Upper lobe of left lung (tissue), 6 donors: Measurements from ENCODE around the gene USP3. TPM values are rescaled to one million over a fixed set of nuclear protein-coding genes. Genes with fewer than 3 reads are reported as not detected.

Source experiments
- ATAC-seq, 2 donors: fragments of 200-7000 bp; cut with Tn5 transposase; one replicate each; pipeline ENCODE4 v1.9.1; 2022; ENCODE audit warnings: mild to moderate bottlenecking in 2 of 2, moderate library complexity in 2 of 2; ENCODE audit not compliant: low FRiP score in 2 of 2
- DNase-seq, 2 donors: peaks; one replicate each; pipeline ENCODE4 v3.0.0-alpha.2; 2019 to 2020
- H3K27ac ChIP-seq, 4 donors: fragments of 200-600 bp; sonication (generic); one replicate each; pipeline ENCODE4 v1.5.1; 2016 to 2019
- H3K27me3 ChIP-seq, 4 donors: fragments of 200-600 bp; sonication (generic); one replicate each; pipeline ENCODE4 v1.5.1; 2017 to 2019
- H3K36me3 ChIP-seq, 4 donors: fragments of 200-600 bp; sonication (generic); one replicate each; pipeline ENCODE4 v1.5.1; 2016 to 2019
- H3K4me1 ChIP-seq, 4 donors: fragments of 200-600 bp; sonication (generic); one replicate each; pipeline ENCODE4 v1.5.1; 2018 to 2019
- H3K4me3 ChIP-seq, 4 donors: fragments of 200-600 bp; sonication (generic); one replicate each; pipeline ENCODE4 v1.5.1; 2017 to 2019; ENCODE audit warnings: mild to moderate bottlenecking in 2 of 4, moderate library complexity in 1 of 4
- H3K9me3 ChIP-seq, 4 donors: fragments of 200-600 bp; sonication (generic); one replicate each; pipeline ENCODE4 v1.5.1; 2018 to 2019
- EP300 ChIP-seq, 4 donors: sonication (generic); formaldehyde crosslinking; IDR thresholded peaks; one replicate each; pipeline ENCODE4 v1.5.1; 2017; ENCODE audit warnings: antibody characterized with exemption in 4 of 4, control low read depth in 2 of 4
- POLR2A ChIP-seq, 4 donors: fragments of 450-650 bp; IDR thresholded peaks; one replicate each; pipeline ENCODE4 v1.5.1; 2016 to 2017; ENCODE audit warnings: antibody characterized with exemption in 4 of 4, mild to moderate bottlenecking in 2 of 4
- POLR2AphosphoS5 ChIP-seq, 2 donors: sonication (generic); formaldehyde crosslinking; IDR thresholded peaks; one replicate each; pipeline ENCODE4 v1.5.1; 2017; ENCODE audit warnings: antibody characterized with exemption in 2 of 2
- WGBS, 2 donors: methylation state at CpG; one replicate each; pipeline ENCODE4 v1.1.5; 2017 to 2018; 5-methylcytosine and 5-hydroxymethylcytosine counted together
- total RNA-seq, 6 donors: library from RNA; depleted of rRNA in 4 of 6; stranded (reverse); fragments of >200 nt in 4 of 6; gene quantifications; one replicate each; pipeline versions ENCODE4 v1.1.0 to v1.2.1, GENCODE V29; 2016 to 2021
- TF ChIP-seq, protein P1 (sequence below), 6 experiments: fragments of 450-650 bp in 4 of 6; fragments of 200-600 bp in 2 of 6; sonication (generic) in 2 of 6; IDR thresholded peaks; one replicate each; pipeline ENCODE4 v1.5.1; 2016 to 2019; ENCODE audit warnings: antibody characterized with exemption in 6 of 6
- donor health status: DM: no; HTN: no; CAD: no; lungs with moderate emphysema.
- donor health status: DM: no; HTN: yes; CAD: no; lungs with severe emphysema.

The USP3 gene
- total RNA-seq, 6 donors from 2014 or later: 45.7 to 87.0 (median 63.8) TPM

DNA sequence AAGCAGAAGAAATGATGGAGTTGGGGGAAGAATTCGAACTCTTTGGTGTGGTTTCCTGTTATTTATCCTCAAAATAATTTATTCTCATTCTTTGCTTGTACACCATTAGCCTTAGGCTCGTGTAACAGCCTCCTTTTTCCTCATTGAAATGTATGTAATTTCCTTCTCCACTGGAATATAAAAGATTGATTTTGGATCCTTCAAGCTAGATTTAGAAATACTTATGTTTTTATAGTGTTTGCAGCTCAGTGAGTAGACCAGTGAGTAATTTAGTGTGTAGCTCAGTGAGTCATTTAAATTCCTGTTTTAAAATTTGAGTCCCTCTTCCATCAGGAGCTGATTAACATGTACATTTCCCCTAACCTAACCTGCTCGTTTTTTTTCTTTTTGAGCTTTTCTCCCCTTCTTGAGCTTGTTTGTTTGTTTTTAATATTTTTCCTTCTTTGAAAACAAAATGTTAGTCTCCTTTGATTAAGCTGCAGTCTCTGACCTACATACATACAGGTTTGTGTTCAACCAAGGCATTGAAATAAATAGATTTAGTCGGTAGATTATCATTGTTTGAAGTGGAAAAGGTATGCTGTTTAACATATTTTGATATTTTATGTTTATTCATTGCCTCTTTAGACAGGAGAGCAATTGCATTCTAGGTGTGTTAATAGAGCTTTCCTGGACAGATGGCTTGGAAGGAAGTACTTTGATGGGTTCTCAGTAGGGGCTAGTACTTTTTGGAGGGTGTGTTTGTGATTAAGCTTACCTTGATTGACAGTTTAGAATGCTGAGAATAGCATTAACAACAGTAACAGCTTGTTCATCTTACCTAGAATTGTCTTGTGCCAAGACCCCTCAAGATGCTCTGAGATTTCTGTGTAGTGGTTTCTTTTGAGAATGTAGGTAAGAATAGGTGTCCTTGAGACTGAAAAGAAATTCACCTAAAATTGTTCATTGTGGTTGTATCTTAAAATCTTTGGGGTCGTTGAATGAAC, 5.9 kb downstream of the USP3 start:
- Histone ChIP-seq H3K9me3 (no peaks in the 10 kb centered on the region), H3K27me3 (no peaks in the 10 kb centered on the region), H3K4me3 (no peak overlapping the region), H3K36me3 (no peaks in the 10 kb centered on the region), H3K4me1 (peaks cover 66 to 81% (median 67%) of the 10 kb centered on the region in 4 donors), H3K27ac (peak overlapping the region in 1 of 4 donors; percentile 5)
- DNase-seq: no peak
- WGBS, 2 donors: 29 to 37% methylated on average over 5 of the region's 5 CpGs
- TF ChIP-seq POLR2A (IDR thresholded peaks at IDR 0.05) (no peak), POLR2AphosphoS5 (IDR thresholded peaks at IDR 0.05) (no peak), EP300 (IDR thresholded peaks at IDR 0.05) (no peak)
- TF ChIP-seq, protein P1, sequence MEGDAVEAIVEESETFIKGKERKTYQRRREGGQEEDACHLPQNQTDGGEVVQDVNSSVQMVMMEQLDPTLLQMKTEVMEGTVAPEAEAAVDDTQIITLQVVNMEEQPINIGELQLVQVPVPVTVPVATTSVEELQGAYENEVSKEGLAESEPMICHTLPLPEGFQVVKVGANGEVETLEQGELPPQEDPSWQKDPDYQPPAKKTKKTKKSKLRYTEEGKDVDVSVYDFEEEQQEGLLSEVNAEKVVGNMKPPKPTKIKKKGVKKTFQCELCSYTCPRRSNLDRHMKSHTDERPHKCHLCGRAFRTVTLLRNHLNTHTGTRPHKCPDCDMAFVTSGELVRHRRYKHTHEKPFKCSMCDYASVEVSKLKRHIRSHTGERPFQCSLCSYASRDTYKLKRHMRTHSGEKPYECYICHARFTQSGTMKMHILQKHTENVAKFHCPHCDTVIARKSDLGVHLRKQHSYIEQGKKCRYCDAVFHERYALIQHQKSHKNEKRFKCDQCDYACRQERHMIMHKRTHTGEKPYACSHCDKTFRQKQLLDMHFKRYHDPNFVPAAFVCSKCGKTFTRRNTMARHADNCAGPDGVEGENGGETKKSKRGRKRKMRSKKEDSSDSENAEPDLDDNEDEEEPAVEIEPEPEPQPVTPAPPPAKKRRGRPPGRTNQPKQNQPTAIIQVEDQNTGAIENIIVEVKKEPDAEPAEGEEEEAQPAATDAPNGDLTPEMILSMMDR (IDR thresholded peaks at IDR 0.05): no peak
- ATAC-seq: peak in 1 of 2 donors; percentile 47

DNA sequence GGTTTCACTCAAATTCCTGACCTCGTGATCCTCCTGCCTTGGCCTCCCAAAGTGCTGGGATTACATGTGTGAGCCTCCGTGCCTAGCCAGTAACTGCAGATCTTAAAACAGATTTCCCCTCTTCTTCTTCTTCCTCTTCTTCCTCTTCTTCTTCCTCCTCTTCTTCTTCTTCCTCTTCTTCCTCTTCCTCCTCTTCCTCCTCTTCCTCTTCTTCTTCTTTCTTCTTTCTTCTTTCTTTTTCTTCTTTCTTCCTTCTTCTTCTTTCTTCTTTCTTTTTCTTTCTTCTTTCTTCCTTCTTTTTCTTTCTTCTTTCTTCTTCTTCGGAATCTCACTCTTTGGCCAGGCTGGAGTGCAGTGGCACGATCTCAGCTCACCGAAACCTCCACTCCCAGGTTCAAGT, 7.8 kb downstream of the USP3 start:
- Histone ChIP-seq H3K4me1 (peaks cover 58 to 86% (median 67%) of the 10 kb centered on the region in 4 donors), H3K36me3 (no peaks in the 10 kb centered on the region), H3K27me3 (no peaks in the 10 kb centered on the region), H3K27ac (no peak overlapping the region), H3K4me3 (no peak overlapping the region), H3K9me3 (no peaks in the 10 kb centered on the region)
- TF ChIP-seq EP300 (IDR thresholded peaks at IDR 0.05) (no peak), POLR2AphosphoS5 (IDR thresholded peaks at IDR 0.05) (no peak)
- DNase-seq: no peak
- ATAC-seq: no peak
- WGBS, 2 donors: 75 to 95% methylated on average over 5 of the region's 5 CpGs

DNA sequence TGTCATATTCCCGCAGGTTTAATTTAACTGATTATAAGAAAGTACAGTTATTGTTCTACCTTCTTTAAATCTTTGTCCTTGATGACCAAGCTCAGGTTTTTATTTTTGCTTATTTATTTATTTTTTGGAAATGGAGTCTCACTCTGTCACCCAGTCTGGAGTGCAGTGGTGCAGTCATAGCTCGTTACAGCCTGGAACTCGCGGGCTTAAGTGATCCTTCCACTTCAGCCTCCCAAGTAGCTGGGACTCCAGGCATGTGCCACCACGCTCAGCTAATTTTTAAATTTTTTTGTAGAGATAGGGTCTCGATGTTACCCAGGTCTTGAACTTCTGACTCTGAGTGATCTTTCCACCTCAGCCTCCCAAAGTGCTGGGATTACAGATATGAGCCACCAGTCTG, 8.9 kb downstream of the USP3 start:
- H3K27ac ChIP-seq: no peak overlapping the region
- peaks cover 60 to 85% (median 66%) of the 10 kb centered on the region in 4 donors for H3K4me1 ChIP-seq
- 84 to 85% methylated on average over 6 of the region's 6 CpGs for WGBS, 2 donors
- no peak overlapping the region for H3K4me3 ChIP-seq
- H3K36me3 ChIP-seq: no peaks in the 10 kb centered on the region
- H3K9me3 ChIP-seq: no peaks in the 10 kb centered on the region
- TF ChIP-seq POLR2AphosphoS5 (IDR thresholded peaks at IDR 0.05) (no peak), POLR2A (IDR thresholded peaks at IDR 0.05) (no peak), EP300 (IDR thresholded peaks at IDR 0.05) (no peak)
- TF ChIP-seq, protein P1 (IDR thresholded peaks at IDR 0.05): no peak
- H3K27me3 ChIP-seq: no peaks in the 10 kb centered on the region
- peak in 1 of 2 donors; percentile 51 for DNase-seq
- no peak for ATAC-seq

DNA sequence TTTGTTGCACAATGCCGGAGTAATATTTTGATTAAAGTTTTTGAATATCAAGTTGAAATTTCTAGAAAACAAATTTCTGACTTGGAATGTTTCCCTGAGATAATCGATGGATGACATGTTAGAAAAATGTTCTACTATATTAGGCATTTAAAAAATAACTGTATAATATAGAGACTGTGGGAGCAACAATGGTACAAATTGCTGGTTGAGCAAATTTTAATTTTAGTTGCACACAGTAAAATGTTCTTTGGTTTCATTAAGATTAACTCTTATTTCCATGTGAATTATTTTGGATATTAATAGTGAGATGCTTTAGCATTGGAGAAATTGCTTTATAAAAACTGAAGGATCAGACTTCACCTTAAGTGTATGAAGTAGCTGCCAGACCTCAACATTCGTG, 9.3 kb downstream of the USP3 start:
- DNase-seq: no peak
- no peaks in the 10 kb centered on the region for H3K27me3 ChIP-seq
- ATAC-seq: no peak
- H3K9me3 ChIP-seq: no peaks in the 10 kb centered on the region
- H3K36me3 ChIP-seq: no peaks in the 10 kb centered on the region
- no peak overlapping the region for H3K27ac ChIP-seq
- no peak overlapping the region for H3K4me3 ChIP-seq
- peaks cover 56 to 83% (median 65%) of the 10 kb centered on the region in 4 donors for H3K4me1 ChIP-seq
- 77 to 84% methylated on average over 3 of the region's 3 CpGs for WGBS, 2 donors
- TF ChIP-seq EP300 (IDR thresholded peaks at IDR 0.05): no peak
- TF ChIP-seq POLR2A (IDR thresholded peaks at IDR 0.05): no peak
- no peak for TF ChIP-seq POLR2AphosphoS5 (IDR thresholded peaks at IDR 0.05)
- TF ChIP-seq, protein P1 (IDR thresholded peaks at IDR 0.05): no peak

DNA sequence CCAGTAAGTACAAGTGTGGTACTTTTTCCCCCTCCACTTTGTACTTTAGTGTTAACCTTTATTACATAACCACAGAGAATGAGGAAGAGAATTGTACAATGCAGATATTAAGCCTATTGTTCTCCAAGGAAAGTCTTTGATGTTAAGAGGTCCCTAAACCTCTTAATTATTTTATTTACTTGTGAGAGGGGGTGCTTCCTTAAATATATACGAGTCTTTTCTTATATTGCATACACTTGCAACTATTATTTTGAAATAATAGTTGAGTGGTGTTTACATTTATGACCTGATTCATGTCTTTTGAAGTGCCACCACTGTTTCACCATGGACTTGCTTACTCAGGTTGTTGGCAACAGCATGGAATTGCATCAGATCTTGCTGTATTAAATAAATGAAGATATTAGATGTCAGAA, 10.1 kb downstream of the USP3 start:
- H3K27ac ChIP-seq: peak overlapping the region in 1 of 4 donors; percentile 54
- 0 to 14% methylated on average over 1 of the region's 1 CpG for WGBS, 2 donors
- TF ChIP-seq POLR2AphosphoS5 (IDR thresholded peaks at IDR 0.05) (peak in 1 of 2 donors; percentile 50), POLR2A (IDR thresholded peaks at IDR 0.05) (no peak)
- H3K4me1 ChIP-seq: peaks cover 56 to 79% (median 63%) of the 10 kb centered on the region in 4 donors
- H3K27me3 ChIP-seq: no peaks in the 10 kb centered on the region
- peak in 1 of 2 donors; percentile 62 for DNase-seq
- ATAC-seq: peak in 1 of 2 donors; percentile 53
- no peaks in the 10 kb centered on the region for H3K36me3 ChIP-seq
- no peaks in the 10 kb centered on the region for H3K9me3 ChIP-seq
- no peak overlapping the region for H3K4me3 ChIP-seq
